Fibroblast of lung (primary cell): ENCODE results near the gene ABCB1. TPM values are rescaled to one million over a fixed set of nuclear protein-coding genes. Genes with fewer than 3 reads are reported as not detected.

Experiments used
- DNase-seq, 2 donors: peaks; one replicate each; pipeline versions ENCODE4 v3.0.0 to v3.0.0-alpha.2; 2010; ENCODE audit warnings: low read depth in 2 of 2
- H2AFZ ChIP-seq: 2 replicates; pipeline ENCODE4 v1.5.1; 2012; ENCODE audit warnings: low read length, control low read depth, inconsistent platforms
- H3K27ac ChIP-seq: 2 replicates; pipeline ENCODE4 v1.5.1; 2011; ENCODE audit warnings: low read length, control low read depth; ENCODE audit not compliant: insufficient read depth
- H3K27me3 ChIP-seq: 2 replicates; pipeline ENCODE4 v1.5.1; 2011; ENCODE audit warnings: mild to moderate bottlenecking, low read length; ENCODE audit not compliant: control insufficient read depth, insufficient read depth
- H3K36me3 ChIP-seq: 2 replicates; pipeline ENCODE4 v1.5.1; 2011; ENCODE audit warnings: low read length; ENCODE audit not compliant: control insufficient read depth, insufficient read depth
- H3K4me1 ChIP-seq: 2 replicates; pipeline ENCODE4 v1.5.1; 2011; ENCODE audit warnings: low read length; ENCODE audit not compliant: control insufficient read depth, insufficient read depth; ENCODE audit errors: extremely low read depth
- H3K4me2 ChIP-seq: 2 replicates; pipeline ENCODE4 v1.5.1; 2011; ENCODE audit warnings: low read length, control low read depth; ENCODE audit not compliant: insufficient read depth; ENCODE audit errors: extremely low read depth
- H3K4me3 ChIP-seq, 4 experiments: fragments of 200-600 bp in 1 of 4; sonication (generic) in 1 of 4; replicated peaks in 1 of 4; 2 replicates each; pipeline ENCODE4 v1.5.1; 2011 to 2016; ENCODE audit warnings: low read length in 4 of 4, low read depth in 3 of 4, mild to moderate bottlenecking in 3 of 4, control low read depth in 2 of 4, inconsistent platforms in 1 of 4, mixed read lengths in 1 of 4; ENCODE audit not compliant: insufficient read depth in 1 of 4; ENCODE audit errors: control extremely low read depth in 1 of 4
- H3K79me2 ChIP-seq: 2 replicates; pipeline ENCODE4 v1.5.1; 2012; ENCODE audit warnings: mild to moderate bottlenecking, low read length, inconsistent platforms; ENCODE audit not compliant: control insufficient read depth, insufficient read depth
- H3K9ac ChIP-seq: 2 replicates; pipeline ENCODE4 v1.5.1; 2011; ENCODE audit warnings: mild to moderate bottlenecking, low read length, control low read depth; ENCODE audit not compliant: insufficient read depth
- H3K9me3 ChIP-seq: 2 replicates; pipeline ENCODE4 v1.5.1; 2012; ENCODE audit warnings: low read depth, low read length; ENCODE audit not compliant: control insufficient read depth, insufficient read depth
- H4K20me1 ChIP-seq: 2 replicates; pipeline ENCODE4 v1.5.1; 2011; ENCODE audit warnings: low read length; ENCODE audit not compliant: control insufficient read depth, insufficient read depth; ENCODE audit errors: extremely low read depth
- EZH2 ChIP-seq: IDR thresholded peaks from 2 replicates; pipeline ENCODE4 v1.5.1; 2012; ENCODE audit warnings: low read length, control low read depth, mild to moderate bottlenecking; ENCODE audit errors: missing control alignments
- polyA plus RNA-seq, 2 donors: library from polyadenylated mRNA; depleted of rRNA in 1 of 2; stranded (reverse) in 1 of 2; unstranded in 1 of 2; fragments of >200 nt; gene quantifications; 2 replicates each; pipeline ENCODE4 v1.2.1, GENCODE V29; 2011 to 2012; ENCODE audit warnings: missing spikeins in 1 of 2
- total RNA-seq: library from RNA; depleted of rRNA; stranded (reverse); fragments of >200 nt; gene quantifications from 2 replicates; pipeline ENCODE4 v1.2.1, GENCODE V29; 2014
- TF ChIP-seq, protein P1 (sequence below), 2 donors: IDR thresholded peaks in 1 of 2; conservative IDR thresholded peaks in 1 of 2; 1 replicate in 1 of 2; 2 replicates in 1 of 2; pipeline ENCODE4 v1.5.1; 2011 to 2012; ENCODE audit warnings: low read length in 2 of 2, control low read depth in 1 of 2, inconsistent platforms in 1 of 2, low read depth in 1 of 2, mild to moderate bottlenecking in 1 of 2

The ABCB1 gene
- total and polyA plus RNA-seq, 2 donors (not counting 1 experiment from before 2014, with no cell fraction given): 1.1 to 4.8 TPM

- Histone ChIP-seq H3K36me3 (no peaks in the 10 kb centered on the region), H3K27me3 (no peaks in the 10 kb centered on the region), H2AFZ (no peak overlapping the region), H3K4me1 (no peaks in the 10 kb centered on the region), H4K20me1 (no peaks in the 10 kb centered on the region), H3K9me3 (no peaks in the 10 kb centered on the region), H3K4me3 (no peak overlapping the region), H3K27ac (no peak overlapping the region), H3K79me2 (no peaks in the 10 kb centered on the region), H3K9ac (no peak overlapping the region), H3K4me2 (no peak overlapping the region)
- TF ChIP-seq EZH2: no peak
- TF ChIP-seq, protein P1, sequence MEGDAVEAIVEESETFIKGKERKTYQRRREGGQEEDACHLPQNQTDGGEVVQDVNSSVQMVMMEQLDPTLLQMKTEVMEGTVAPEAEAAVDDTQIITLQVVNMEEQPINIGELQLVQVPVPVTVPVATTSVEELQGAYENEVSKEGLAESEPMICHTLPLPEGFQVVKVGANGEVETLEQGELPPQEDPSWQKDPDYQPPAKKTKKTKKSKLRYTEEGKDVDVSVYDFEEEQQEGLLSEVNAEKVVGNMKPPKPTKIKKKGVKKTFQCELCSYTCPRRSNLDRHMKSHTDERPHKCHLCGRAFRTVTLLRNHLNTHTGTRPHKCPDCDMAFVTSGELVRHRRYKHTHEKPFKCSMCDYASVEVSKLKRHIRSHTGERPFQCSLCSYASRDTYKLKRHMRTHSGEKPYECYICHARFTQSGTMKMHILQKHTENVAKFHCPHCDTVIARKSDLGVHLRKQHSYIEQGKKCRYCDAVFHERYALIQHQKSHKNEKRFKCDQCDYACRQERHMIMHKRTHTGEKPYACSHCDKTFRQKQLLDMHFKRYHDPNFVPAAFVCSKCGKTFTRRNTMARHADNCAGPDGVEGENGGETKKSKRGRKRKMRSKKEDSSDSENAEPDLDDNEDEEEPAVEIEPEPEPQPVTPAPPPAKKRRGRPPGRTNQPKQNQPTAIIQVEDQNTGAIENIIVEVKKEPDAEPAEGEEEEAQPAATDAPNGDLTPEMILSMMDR (conservative IDR thresholded peaks at IDR 0.05 in 1 of 2, IDR thresholded peaks at IDR 0.05 in 1 of 2; ENCODE audit: low read depth in 1 of 2, low read length in 2 of 2): no peak
- DNase-seq: no peak
Observed at GRCh38 chr7:87495366-87495765, 105.3 kb downstream of the ABCB1 start.

GRCh38 chr7:87494454-87494853 lies 106.2 kb downstream of the ABCB1 start:
- Histone ChIP-seq H3K36me3 (no peaks in the 10 kb centered on the region), H3K4me3 (no peak overlapping the region), H3K4me2 (no peak overlapping the region), H4K20me1 (no peaks in the 10 kb centered on the region), H3K27me3 (no peaks in the 10 kb centered on the region), H3K9ac (no peak overlapping the region), H3K79me2 (no peaks in the 10 kb centered on the region), H3K27ac (no peak overlapping the region), H3K9me3 (no peaks in the 10 kb centered on the region), H2AFZ (no peak overlapping the region), H3K4me1 (no peaks in the 10 kb centered on the region)
- DNase-seq: no peak
- no peak for TF ChIP-seq EZH2
- TF ChIP-seq, protein P1 (conservative IDR thresholded peaks at IDR 0.05 in 1 of 2, IDR thresholded peaks at IDR 0.05 in 1 of 2; ENCODE audit: low read depth in 1 of 2, low read length in 2 of 2): no peak

DNA sequence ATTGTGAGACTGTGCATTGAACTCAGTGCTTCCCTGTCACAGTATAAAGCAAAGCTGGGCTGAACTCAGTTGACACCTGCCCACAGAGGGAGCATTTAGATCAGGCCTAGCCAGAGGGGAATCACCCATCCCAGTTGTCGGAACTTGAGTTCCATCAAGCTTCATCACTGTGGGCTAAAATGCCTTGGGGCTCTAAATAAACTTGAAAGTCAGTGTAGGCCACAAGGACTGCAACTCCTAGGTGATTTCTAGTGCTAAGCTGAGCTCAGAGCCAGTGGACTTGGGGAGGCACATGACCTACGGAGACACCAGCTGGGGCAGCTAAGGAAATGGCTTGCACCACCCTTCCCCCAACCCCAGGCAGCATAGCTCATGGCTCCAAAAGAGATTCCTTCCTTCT lies 117.6 kb downstream of the ABCB1 start:
- H3K27ac ChIP-seq: no peak overlapping the region
- H3K36me3 ChIP-seq: no peaks in the 10 kb centered on the region
- TF ChIP-seq, protein P1 (conservative IDR thresholded peaks at IDR 0.05 in 1 of 2, IDR thresholded peaks at IDR 0.05 in 1 of 2; ENCODE audit: low read depth in 1 of 2, low read length in 2 of 2): no peak
- TF ChIP-seq EZH2: no peak
- no peak overlapping the region for H2AFZ ChIP-seq
- no peaks in the 10 kb centered on the region for H4K20me1 ChIP-seq
- H3K9ac ChIP-seq: no peak overlapping the region
- no peaks in the 10 kb centered on the region for H3K79me2 ChIP-seq
- no peak overlapping the region for H3K4me3 ChIP-seq
- no peak for DNase-seq
- H3K27me3 ChIP-seq: no peaks in the 10 kb centered on the region
- no peaks in the 10 kb centered on the region for H3K9me3 ChIP-seq
- H3K4me1 ChIP-seq: no peaks in the 10 kb centered on the region
- no peak overlapping the region for H3K4me2 ChIP-seq
